Smooth muscle cell (in vitro differentiated cells): ENCODE data around the gene MVD. TPM values are rescaled to one million over a fixed set of nuclear protein-coding genes. Genes with fewer than 3 reads are reported as not detected.

Experiments
- DNase-seq: peaks from one replicate; lab custom pipeline; 2025; ENCODE audit not compliant: unreplicated experiment; lab: John Stamatoyannopoulos, UW
- H2AFZ ChIP-seq: fragments of 200-600 bp; sonication (generic); 2 replicates; pipeline ENCODE4 v1.6.0; 2016; ENCODE audit warnings: antibody characterized with exemption, low read depth, mild to moderate bottlenecking
- H3F3A ChIP-seq: fragments of 200-600 bp; sonication (generic); 2 replicates; pipeline ENCODE4 v1.6.0; 2017; ENCODE audit warnings: antibody characterized with exemption, low read depth
- H3K27ac ChIP-seq: fragments of 200-600 bp; sonication (generic); 2 replicates; pipeline ENCODE4 v1.5.1; 2016; ENCODE audit warnings: low read depth, mild to moderate bottlenecking
- H3K27me3 ChIP-seq: fragments of 200-600 bp; sonication (generic); 2 replicates; pipeline ENCODE4 v1.6.1; 2016; ENCODE audit warnings: low read depth, mild to moderate bottlenecking
- H3K36me3 ChIP-seq: fragments of 200-600 bp; sonication (generic); 2 replicates; pipeline ENCODE4 v1.5.1; 2016; ENCODE audit warnings: low read depth
- H3K4me1 ChIP-seq: fragments of 200-600 bp; sonication (generic); 2 replicates; pipeline ENCODE4 v1.5.1; 2016; ENCODE audit warnings: low read depth
- H3K4me2 ChIP-seq: fragments of 200-600 bp; sonication (generic); 2 replicates; pipeline ENCODE4 v1.6.0; 2016; ENCODE audit warnings: mild to moderate bottlenecking
- H3K4me3 ChIP-seq: fragments of 200-600 bp; sonication (generic); 2 replicates; pipeline ENCODE4 v1.5.1; 2016; ENCODE audit warnings: mild to moderate bottlenecking
- H3K79me2 ChIP-seq: fragments of 200-600 bp; sonication (generic); 2 replicates; pipeline ENCODE4 v1.6.0; 2016; ENCODE audit warnings: low read depth, mild to moderate bottlenecking
- H3K9ac ChIP-seq: fragments of 200-600 bp; sonication (generic); 2 replicates; pipeline ENCODE4 v1.6.0; 2016; ENCODE audit warnings: low read depth
- H3K9me3 ChIP-seq: fragments of 200-600 bp; sonication (generic); replicated peaks from 2 replicates; pipeline ENCODE4 v1.5.1; 2016; ENCODE audit warnings: low read depth
- H4K20me1 ChIP-seq: fragments of 200-600 bp; sonication (generic); 2 replicates; pipeline ENCODE4 v1.6.0; 2016; ENCODE audit warnings: low read depth
- WGBS: methylation state at CpG from one replicate; pipeline ENCODE4 v1.1.7; 2016; ENCODE audit warnings: low lambda C conversion rate; 5-methylcytosine and 5-hydroxymethylcytosine counted together
- polyA plus RNA-seq: library from polyadenylated mRNA; unstranded; fragments of >200 nt; fragmentation: Nextera tagmentation; extraction: Ambion mirVana; gene quantifications from 2 replicates; pipeline ENCODE4 v1.2.1, GENCODE V29; 2016
- total RNA-seq: library from RNA; depleted of rRNA; stranded (reverse); fragments of >200 nt; gene quantifications from 2 replicates; pipeline ENCODE4 v1.2.3, GENCODE V29; 2014
- TF ChIP-seq, protein P1 (sequence below): fragments of 200-600 bp; sonication (generic); IDR thresholded peaks from 2 replicates; pipeline ENCODE4 v1.5.1; 2017; ENCODE audit warnings: borderline replicate concordance, mild to moderate bottlenecking, antibody characterized with exemption; ENCODE audit not compliant: insufficient read depth, poor library complexity, severe bottlenecking

Gene MVD
- total and polyA plus RNA-seq, 2 experiments from 2014 or later: 46.1 to 113 TPM

DNA sequence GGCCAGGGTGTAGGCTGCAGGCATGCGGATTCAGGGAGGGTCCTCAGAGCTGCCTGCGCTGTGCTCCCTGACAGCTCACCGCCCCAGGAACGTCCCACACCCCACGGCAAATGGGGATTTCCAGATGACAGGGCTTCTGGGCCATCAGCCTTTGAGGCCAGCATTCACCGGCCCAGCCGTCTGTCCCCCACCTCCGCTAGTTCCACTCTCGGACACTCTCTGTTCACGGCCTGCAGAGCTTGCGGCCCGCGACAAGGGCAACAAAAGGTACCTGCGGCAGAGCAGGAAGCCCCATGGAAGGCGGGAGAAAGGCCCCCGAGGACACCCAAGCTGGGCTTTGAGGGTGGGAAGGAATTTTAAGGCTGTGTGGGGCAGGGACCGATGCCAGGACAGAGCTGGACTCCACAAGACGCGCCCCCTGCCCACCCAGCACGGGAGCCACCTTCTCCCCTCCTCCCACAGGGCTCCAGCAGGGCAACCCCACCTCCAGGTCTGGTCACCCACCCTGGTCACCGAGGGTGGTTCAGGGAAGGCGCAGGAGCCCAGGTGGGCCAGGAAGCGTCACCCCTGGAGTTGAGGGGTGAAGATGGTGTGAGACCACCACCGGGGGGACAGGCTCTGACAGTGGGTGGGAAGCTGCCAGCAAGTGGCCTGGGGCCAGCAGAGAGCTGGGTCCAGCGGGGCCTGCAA lies 6.5 kb downstream of the MVD start:
- no peak overlapping the region for H3K9ac ChIP-seq
- peaks cover 29% of the 10 kb centered on the region for H3K79me2 ChIP-seq
- H3K36me3 ChIP-seq: no peaks in the 10 kb centered on the region
- DNase-seq: no peak
- peaks cover under 1% of the 10 kb centered on the region for H3K4me1 ChIP-seq
- no peaks in the 10 kb centered on the region for H3K27me3 ChIP-seq
- WGBS: 93% methylated on average over 25 of the region's 25 CpGs
- H2AFZ ChIP-seq: no peak overlapping the region
- no peak overlapping the region for H3K4me3 ChIP-seq
- TF ChIP-seq, protein P1, sequence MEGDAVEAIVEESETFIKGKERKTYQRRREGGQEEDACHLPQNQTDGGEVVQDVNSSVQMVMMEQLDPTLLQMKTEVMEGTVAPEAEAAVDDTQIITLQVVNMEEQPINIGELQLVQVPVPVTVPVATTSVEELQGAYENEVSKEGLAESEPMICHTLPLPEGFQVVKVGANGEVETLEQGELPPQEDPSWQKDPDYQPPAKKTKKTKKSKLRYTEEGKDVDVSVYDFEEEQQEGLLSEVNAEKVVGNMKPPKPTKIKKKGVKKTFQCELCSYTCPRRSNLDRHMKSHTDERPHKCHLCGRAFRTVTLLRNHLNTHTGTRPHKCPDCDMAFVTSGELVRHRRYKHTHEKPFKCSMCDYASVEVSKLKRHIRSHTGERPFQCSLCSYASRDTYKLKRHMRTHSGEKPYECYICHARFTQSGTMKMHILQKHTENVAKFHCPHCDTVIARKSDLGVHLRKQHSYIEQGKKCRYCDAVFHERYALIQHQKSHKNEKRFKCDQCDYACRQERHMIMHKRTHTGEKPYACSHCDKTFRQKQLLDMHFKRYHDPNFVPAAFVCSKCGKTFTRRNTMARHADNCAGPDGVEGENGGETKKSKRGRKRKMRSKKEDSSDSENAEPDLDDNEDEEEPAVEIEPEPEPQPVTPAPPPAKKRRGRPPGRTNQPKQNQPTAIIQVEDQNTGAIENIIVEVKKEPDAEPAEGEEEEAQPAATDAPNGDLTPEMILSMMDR: no peak
- H3K27ac ChIP-seq: no peak overlapping the region
- no peaks in the 10 kb centered on the region for H3F3A ChIP-seq
- no peaks in the 10 kb centered on the region for H3K9me3 ChIP-seq
- peaks cover 55% of the 10 kb centered on the region for H4K20me1 ChIP-seq
- no peak overlapping the region for H3K4me2 ChIP-seq

DNA sequence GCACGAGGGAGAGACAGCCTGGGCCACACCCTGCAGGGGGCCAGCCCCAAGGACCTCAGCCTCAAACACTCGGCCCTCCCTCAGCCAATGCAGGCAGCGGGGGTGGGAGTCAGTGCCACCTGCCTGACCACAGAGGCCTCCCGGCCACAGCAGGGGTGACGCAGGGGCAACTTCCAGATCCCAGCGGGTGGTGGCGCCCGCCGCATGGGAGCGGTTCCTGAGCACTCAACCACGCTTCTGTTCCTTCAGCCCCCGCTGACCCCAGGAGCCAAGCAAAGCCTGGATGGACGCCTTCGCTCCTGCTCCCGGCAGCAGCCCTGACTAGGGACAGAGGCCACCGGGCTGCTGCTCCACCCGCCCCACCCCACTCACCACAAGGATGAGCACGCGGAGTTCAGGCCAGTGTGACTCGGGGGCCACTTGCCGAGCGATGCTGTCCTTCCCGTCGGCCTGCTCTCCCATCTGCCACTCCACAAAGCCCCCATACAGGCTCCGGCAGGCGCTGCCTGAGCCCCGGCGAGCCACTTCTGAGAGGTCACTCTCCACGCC lies 7.1 kb downstream of the MVD start:
- H3K79me2 ChIP-seq: peaks cover 23% of the 10 kb centered on the region
- no peak overlapping the region for H3K27ac ChIP-seq
- peaks cover 5% of the 10 kb centered on the region for H3K4me1 ChIP-seq
- no peak overlapping the region for H3K4me3 ChIP-seq
- H3K4me2 ChIP-seq: no peak overlapping the region
- H2AFZ ChIP-seq: no peak overlapping the region
- H3K9ac ChIP-seq: no peak overlapping the region
- H3F3A ChIP-seq: no peaks in the 10 kb centered on the region
- DNase-seq: no peak
- WGBS: 94% methylated on average over 29 of the region's 29 CpGs
- no peaks in the 10 kb centered on the region for H3K27me3 ChIP-seq
- H3K36me3 ChIP-seq: no peaks in the 10 kb centered on the region
- no peaks in the 10 kb centered on the region for H3K9me3 ChIP-seq
- H4K20me1 ChIP-seq: peaks cover 48% of the 10 kb centered on the region
- TF ChIP-seq, protein P1: no peak

DNA sequence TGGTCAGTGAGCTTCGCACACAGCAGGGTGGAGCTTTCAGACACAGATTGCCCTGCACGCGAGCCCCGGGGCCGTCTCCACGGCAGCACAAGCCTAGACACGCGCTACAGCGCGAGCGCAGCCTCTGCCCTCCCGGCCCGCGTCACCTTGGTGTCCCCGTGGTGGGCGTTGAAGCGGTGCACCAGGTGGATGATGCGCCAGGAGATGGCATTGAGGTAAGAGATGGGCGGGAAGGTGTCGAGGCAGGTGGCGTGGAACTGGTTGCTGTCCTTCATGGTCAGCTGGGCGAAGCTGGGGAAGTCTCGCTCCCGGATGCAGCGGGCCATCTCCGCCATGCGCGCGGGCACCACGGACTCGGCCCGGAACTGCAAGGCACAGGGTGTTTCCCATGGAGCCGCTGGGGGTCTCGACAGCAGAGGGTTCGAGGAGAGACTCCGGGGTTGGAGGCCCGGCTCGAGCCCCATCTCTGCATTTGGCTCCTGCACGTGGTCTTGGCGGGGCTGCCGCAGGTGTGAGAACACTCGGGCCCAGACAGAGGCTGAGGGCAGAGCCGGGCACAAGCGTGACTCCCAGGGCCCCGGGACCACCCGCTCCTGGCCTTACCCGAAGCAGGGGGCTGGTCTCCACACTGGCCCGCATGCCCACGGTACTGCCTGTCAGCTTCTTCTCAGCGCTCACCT lies 7.7 kb downstream of the MVD start:
- no peak overlapping the region for H3K27ac ChIP-seq
- WGBS: 97% methylated on average over 44 of the region's 50 CpGs
- no peak overlapping the region for H2AFZ ChIP-seq
- H3K9me3 ChIP-seq: no peaks in the 10 kb centered on the region
- no peaks in the 10 kb centered on the region for H3F3A ChIP-seq
- DNase-seq: no peak
- H4K20me1 ChIP-seq: peaks cover 44% of the 10 kb centered on the region
- H3K36me3 ChIP-seq: no peaks in the 10 kb centered on the region
- TF ChIP-seq, protein P1: no peak
- no peak overlapping the region for H3K4me2 ChIP-seq
- no peaks in the 10 kb centered on the region for H3K27me3 ChIP-seq
- peaks cover 5% of the 10 kb centered on the region for H3K4me1 ChIP-seq
- no peak overlapping the region for H3K4me3 ChIP-seq
- H3K9ac ChIP-seq: no peak overlapping the region
- H3K79me2 ChIP-seq: peaks cover 16% of the 10 kb centered on the region
